PC-3 (cell line): ENCODE measurements around the gene SPARCL1. TPM values are rescaled to one million over a fixed set of nuclear protein-coding genes. Genes with fewer than 3 reads are reported as not detected.

Experiments used
- ATAC-seq: fragments of 200-7000 bp; cut with Tn5 transposase; 2 replicates; pipeline ENCODE4 v1.9.1; 2020; ENCODE audit warnings: mild to moderate bottlenecking, moderate library complexity
- BruUV-seq: library from RNA; stranded (reverse); fragments of 400-500 nt; replicated peaks from 2 replicates; lab custom pipeline; 2021; lab: Mats Ljungman, UMichigan
- CTCF ChIA-PET: fragments of 300-600 bp; sonication (Branson Sonifier 250); formaldehyde crosslinking; loops from one replicate; lab custom pipeline; 2022; ENCODE audit warnings: antibody characterized with exemption; lab: Charles Lee
- POLR2A ChIA-PET: fragments of 300-600 bp; sonication (Branson Sonifier 250); formaldehyde crosslinking; loops from one replicate; lab custom pipeline; 2022; ENCODE audit warnings: antibody characterized with exemption; ENCODE audit not compliant: unreplicated experiment; lab: Charles Lee
- DNase-seq: peaks from one replicate; pipeline ENCODE4 v3.0.0-alpha.2; 2015
- H2AFZ ChIP-seq: fragments of 300-600 bp; sonication (generic); 2 replicates; pipeline ENCODE4 v1.6.0; 2016; ENCODE audit warnings: antibody characterized with exemption, low read length
- H3F3A ChIP-seq: fragments of 300-600 bp; sonication (generic); one replicate; pipeline ENCODE4 v1.6.0; 2017; ENCODE audit warnings: antibody characterized with exemption, low read length, control low read depth, mild to moderate bottlenecking; ENCODE audit not compliant: unreplicated experiment
- H3K27ac ChIP-seq: fragments of 300-600 bp; sonication (generic); 2 replicates; pipeline ENCODE4 v1.5.1; 2016; ENCODE audit warnings: mild to moderate bottlenecking, low read length
- H3K27me3 ChIP-seq: fragments of 300-600 bp; sonication (generic); 2 replicates; pipeline ENCODE4 v1.6.1; 2016; ENCODE audit warnings: low read length, mixed read lengths
- H3K36me3 ChIP-seq: fragments of 300-600 bp; sonication (generic); 2 replicates; pipeline ENCODE4 v1.6.1; 2016; ENCODE audit warnings: low read depth, mixed run types, low read length, mixed read lengths
- H3K4me1 ChIP-seq: fragments of 300-600 bp; sonication (generic); 2 replicates; pipeline ENCODE4 v1.5.1; 2016; ENCODE audit warnings: low read length; ENCODE audit not compliant: insufficient read depth
- H3K4me2 ChIP-seq: fragments of 300-600 bp; sonication (generic); 2 replicates; pipeline ENCODE4 v1.6.0; 2016; ENCODE audit warnings: low read length
- H3K4me3 ChIP-seq: fragments of 300-600 bp; sonication (generic); 2 replicates; pipeline ENCODE4 v1.5.1; 2016; ENCODE audit warnings: mild to moderate bottlenecking, low read length, mixed read lengths
- H3K79me2 ChIP-seq: fragments of 300-600 bp; sonication (generic); 2 replicates; pipeline ENCODE4 v1.6.1; 2017; ENCODE audit warnings: low read length, mixed read lengths
- H3K9ac ChIP-seq: fragments of 300-600 bp; sonication (generic); 2 replicates; pipeline ENCODE4 v1.6.0; 2016; ENCODE audit warnings: mild to moderate bottlenecking, low read length
- H3K9me2 ChIP-seq: fragments of 300-600 bp; sonication (generic); replicated peaks from 2 replicates; pipeline ENCODE4 v1.6.1; 2016; ENCODE audit warnings: mixed run types, low read length, mixed read lengths
- H3K9me3 ChIP-seq: fragments of 300-600 bp; sonication (generic); 2 replicates; pipeline ENCODE4 v1.6.1; 2016; ENCODE audit warnings: low read length, mixed read lengths
- H4K20me1 ChIP-seq: fragments of 300-600 bp; sonication (generic); 2 replicates; pipeline ENCODE4 v1.6.1; 2016; ENCODE audit warnings: low read length, mixed read lengths
- CTCF ChIP-seq: fragments of 300-600 bp; sonication (generic); conservative IDR thresholded peaks from 2 replicates; pipeline ENCODE4 v1.5.1; 2017; ENCODE audit warnings: antibody characterized with exemption, low read depth, mild to moderate bottlenecking, low read length
- EZH2 ChIP-seq: fragments of 300-600 bp; sonication (generic); IDR thresholded peaks from one replicate; pipeline ENCODE4 v1.6.1; 2017; ENCODE audit warnings: antibody characterized with exemption, mild to moderate bottlenecking, low read length; ENCODE audit not compliant: unreplicated experiment
- EZH2phosphoT487 ChIP-seq: fragments of 300-600 bp; sonication (generic); IDR thresholded peaks from 2 replicates; pipeline ENCODE4 v1.6.1; 2018; ENCODE audit warnings: mild to moderate bottlenecking, antibody characterized with exemption, low read length, borderline replicate concordance
- intact Hi-C: fragments of 100-400 bp; cut with micrococcal nuclease; formaldehyde crosslinking; loops from 2 replicates; pipeline ENCODE4 v1.9.0; 2023
- total RNA-seq: library from RNA; depleted of rRNA; stranded (reverse); fragments of >200 nt; gene quantifications from 2 replicates; pipeline ENCODE4 v1.2.3, GENCODE V29; 2014

SPARCL1 gene
- total RNA-seq, 1 experiment from 2014 or later = not detected

DNA sequence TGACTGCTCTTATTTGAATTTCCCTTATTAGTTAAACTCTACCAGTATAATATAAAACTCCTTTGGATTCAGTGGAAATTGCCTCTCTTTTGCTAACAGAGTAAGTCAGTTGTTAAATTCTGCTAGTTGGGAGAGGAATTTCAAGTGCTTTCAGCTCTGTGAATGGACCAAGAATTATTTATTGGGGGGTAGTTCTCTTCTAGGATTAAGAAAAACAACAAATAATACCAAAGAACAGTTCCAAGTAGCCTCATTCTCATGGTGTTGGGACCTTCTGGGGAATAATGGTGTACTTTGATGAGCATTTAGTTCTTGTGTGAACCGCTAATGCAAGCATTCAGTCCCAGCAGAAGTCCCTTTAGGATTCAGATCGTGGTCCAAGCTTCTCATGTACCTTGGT is 11.6 kb downstream of the SPARCL1 start:
- no peaks in the 10 kb centered on the region for H3F3A ChIP-seq
- CTCF ChIA-PET = no interaction called here
- no peak overlapping the region for H2AFZ ChIP-seq
- no peak overlapping the region for H3K9ac ChIP-seq
- H3K27ac ChIP-seq = no peak overlapping the region
- peaks cover 13% of the 10 kb centered on the region for H3K4me1 ChIP-seq
- no peak for DNase-seq
- H3K79me2 ChIP-seq = no peaks in the 10 kb centered on the region
- H3K4me2 ChIP-seq = no peak overlapping the region
- no peak overlapping the region for H3K4me3 ChIP-seq
- intact Hi-C loops = no loop called here
- no TSS peak for BruUV-seq
- ATAC-seq = no peak
- no peaks in the 10 kb centered on the region for H3K9me2 ChIP-seq
- no peaks in the 10 kb centered on the region for H3K9me3 ChIP-seq
- H4K20me1 ChIP-seq = no peaks in the 10 kb centered on the region
- TF ChIP-seq EZH2phosphoT487 (no peak), EZH2 (no peak), CTCF (no peak)
- H3K36me3 ChIP-seq = no peaks in the 10 kb centered on the region
- POLR2A ChIA-PET = no interaction called here
- H3K27me3 ChIP-seq = no peaks in the 10 kb centered on the region

GRCh38 chr4:87516683-87517082 is 12.5 kb downstream of the SPARCL1 start:
- POLR2A ChIA-PET = no interaction called here
- H3K4me1 ChIP-seq = peaks cover 6% of the 10 kb centered on the region

GRCh38 chr4:87512400-87512799 is 16.8 kb downstream of the SPARCL1 start:
- no peak for ATAC-seq
- H3K4me1 ChIP-seq = no peaks in the 10 kb centered on the region
- H3K79me2 ChIP-seq = no peaks in the 10 kb centered on the region
- no peaks in the 10 kb centered on the region for H4K20me1 ChIP-seq
- POLR2A ChIA-PET = no interaction called here
- H3K4me3 ChIP-seq = no peak overlapping the region
- no peak overlapping the region for H3K9ac ChIP-seq
- TF ChIP-seq EZH2 (no peak), CTCF (no peak), EZH2phosphoT487 (no peak)
- H3K27ac ChIP-seq = no peak overlapping the region
- CTCF ChIA-PET = no interaction called here
- no peaks in the 10 kb centered on the region for H3K27me3 ChIP-seq
- no peaks in the 10 kb centered on the region for H3K9me2 ChIP-seq
- no peaks in the 10 kb centered on the region for H3F3A ChIP-seq
- no TSS peak for BruUV-seq
- no peak overlapping the region for H3K4me2 ChIP-seq
- H3K36me3 ChIP-seq = no peaks in the 10 kb centered on the region
- no peaks in the 10 kb centered on the region for H3K9me3 ChIP-seq
- no peak for DNase-seq
- intact Hi-C loops = no loop called here
- no peak overlapping the region for H2AFZ ChIP-seq

More at GRCh38 chr4:87516683-87517082, 12.5 kb downstream of the SPARCL1 start:
- Histone ChIP-seq H3K79me2 (no peaks in the 10 kb centered on the region), H3K36me3 (no peaks in the 10 kb centered on the region), H3K4me2 (no peak overlapping the region), H3K9me2 (no peaks in the 10 kb centered on the region), H2AFZ (no peak overlapping the region), H3K27ac (no peak overlapping the region), H4K20me1 (no peaks in the 10 kb centered on the region), H3K9ac (no peak overlapping the region), H3K9me3 (no peaks in the 10 kb centered on the region), H3K4me3 (no peak overlapping the region), H3K27me3 (no peaks in the 10 kb centered on the region), H3F3A (no peaks in the 10 kb centered on the region)
- intact Hi-C loops = no loop called here
- no peak for ATAC-seq
- TF ChIP-seq EZH2phosphoT487 (no peak), CTCF (no peak), EZH2 (no peak)
- CTCF ChIA-PET = no interaction called here
- BruUV-seq = no TSS peak
- DNase-seq = no peak
